PFSK-1 (cell line): ENCODE measurements around the gene PFAS.

Experiments
- POLR2AphosphoS5 ChIP-seq: IDR thresholded peaks from 2 replicates; pipeline ENCODE4 v1.6.1; 2012; ENCODE audit warnings: low read depth, mild to moderate bottlenecking, control low read depth, low read length, moderate library complexity
- SIN3A ChIP-seq: IDR thresholded peaks from 2 replicates; pipeline ENCODE4 v1.6.1; 2012; ENCODE audit warnings: mild to moderate bottlenecking, low read length, moderate library complexity, borderline replicate concordance; ENCODE audit not compliant: insufficient read depth

- TF ChIP-seq POLR2AphosphoS5 = no peak
- TF ChIP-seq SIN3A = no peak
Measured at GRCh38 chr17:8267480-8268147, 18.5 kb downstream of the PFAS start.
